Esophagus (tissue), 2 donors: Measurements from ENCODE around the gene TAS2R39. TPM values are rescaled to one million over a fixed set of nuclear protein-coding genes. Genes with fewer than 3 reads are reported as not detected.
"Not testable (repeated sequence)": the region's sequence is repeated elsewhere in the genome, so short reads cannot be mapped to it uniquely, and the experiment has no call there.

Experiments used
- H3K27ac ChIP-seq, 2 donors: one replicate each; pipeline ENCODE4 v1.5.1; 2013; ENCODE audit warnings: low read depth in 2 of 2, mild to moderate bottlenecking in 2 of 2, inconsistent platforms in 1 of 2, low read length in 1 of 2, moderate library complexity in 1 of 2
- H3K27me3 ChIP-seq, 2 donors: one replicate each; pipeline ENCODE4 v1.6.1; 2013; ENCODE audit warnings: low read length in 2 of 2, control low read depth in 1 of 2, mild to moderate bottlenecking in 1 of 2; ENCODE audit not compliant: insufficient read depth in 2 of 2, control insufficient read depth in 1 of 2
- H3K36me3 ChIP-seq, 2 donors: one replicate each; pipeline ENCODE4 v1.6.1; 2013; ENCODE audit warnings: low read length in 1 of 2; ENCODE audit not compliant: control insufficient read depth in 2 of 2, insufficient read depth in 2 of 2
- H3K4me1 ChIP-seq, 2 donors: one replicate each; pipeline ENCODE4 v1.6.1; 2013; ENCODE audit warnings: low read length in 1 of 2; ENCODE audit not compliant: control insufficient read depth in 2 of 2, insufficient read depth in 2 of 2
- H3K4me3 ChIP-seq, 2 donors: one replicate each; pipeline ENCODE4 v1.5.1; 2013; ENCODE audit warnings: low read length in 2 of 2, mild to moderate bottlenecking in 2 of 2, low read depth in 1 of 2, moderate library complexity in 1 of 2
- H3K9me3 ChIP-seq, 2 donors: one replicate each; pipeline ENCODE4 v1.6.1; 2013; ENCODE audit warnings: mild to moderate bottlenecking in 2 of 2, low read depth in 1 of 2, low read length in 1 of 2, moderate library complexity in 1 of 2; ENCODE audit not compliant: control insufficient read depth in 2 of 2, insufficient read depth in 1 of 2
- WGBS, 2 donors: extraction: QIAGEN DNeasy Blood & Tissue Kit; methylation state at CpG; one replicate each; pipeline ENCODE4 v1.1.7; 2013; 5-methylcytosine and 5-hydroxymethylcytosine counted together
- polyA plus RNA-seq, 2 donors: library from polyadenylated mRNA; stranded (reverse); fragments of 200-250 nt; gene quantifications; one replicate each; pipeline ENCODE4 v1.2.3, GENCODE V29; 2013
- donor health status: healthy with polysubstance abuse.
- donor health status: Bipolar disorder and iron deficiency.

The TAS2R39 gene
- polyA plus RNA-seq, 2 donors = not detected

DNA sequence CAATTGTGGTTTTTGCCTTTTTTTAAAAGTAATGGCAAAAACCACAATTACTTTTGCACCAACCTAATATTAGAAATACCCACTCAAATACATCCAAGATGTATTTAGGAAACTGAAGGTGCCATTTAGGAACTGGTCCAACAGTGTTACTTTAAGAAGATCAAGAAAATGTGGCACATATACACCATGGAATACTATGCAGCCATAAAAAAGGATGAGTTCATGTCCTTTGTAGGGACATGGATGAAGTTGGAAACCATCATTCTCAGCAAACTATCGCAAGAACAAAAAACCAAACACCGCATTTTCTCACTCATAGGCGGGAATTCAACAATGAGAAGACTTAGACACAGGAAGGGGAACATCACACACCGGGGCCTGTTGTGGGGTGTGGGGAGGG lies 2.4 kb upstream of the TAS2R39 start:
- not testable (repeated sequence) for H3K36me3 ChIP-seq, H3K9me3 ChIP-seq, H3K27ac ChIP-seq, H3K27me3 ChIP-seq, H3K4me3 ChIP-seq, H3K4me1 ChIP-seq
- WGBS, 2 donors = 82 to 93% methylated on average over 4 of the region's 4 CpGs

DNA sequence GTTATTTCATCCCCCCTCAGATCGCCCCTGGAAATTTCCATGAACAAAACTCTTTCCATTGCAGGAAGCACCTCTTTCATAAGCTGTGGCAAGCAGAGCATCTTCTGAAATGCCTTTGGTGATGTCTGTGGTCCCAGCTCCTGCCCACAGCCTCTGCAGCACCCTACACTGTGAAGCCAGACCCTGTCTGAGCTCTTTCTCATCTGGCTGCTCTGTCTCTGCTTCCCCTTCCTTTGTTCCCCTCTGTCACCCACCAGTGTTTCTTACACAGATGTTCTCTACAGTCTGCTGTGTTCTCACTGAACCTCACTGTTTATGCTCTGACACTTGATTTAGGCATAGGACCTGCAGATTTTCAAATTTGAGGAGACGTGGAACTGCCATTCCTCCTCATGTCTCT lies 1.9 kb upstream of the TAS2R39 start:
- Histone ChIP-seq H3K27me3 (no peaks in the 10 kb centered on the region), H3K4me3 (no peak overlapping the region), H3K4me1 (no peaks in the 10 kb centered on the region), H3K9me3 (no peaks in the 10 kb centered on the region), H3K27ac (no peak overlapping the region), H3K36me3 (no peaks in the 10 kb centered on the region)
- 81 to 88% methylated on average over 2 of the region's 2 CpGs for WGBS, 2 donors

DNA sequence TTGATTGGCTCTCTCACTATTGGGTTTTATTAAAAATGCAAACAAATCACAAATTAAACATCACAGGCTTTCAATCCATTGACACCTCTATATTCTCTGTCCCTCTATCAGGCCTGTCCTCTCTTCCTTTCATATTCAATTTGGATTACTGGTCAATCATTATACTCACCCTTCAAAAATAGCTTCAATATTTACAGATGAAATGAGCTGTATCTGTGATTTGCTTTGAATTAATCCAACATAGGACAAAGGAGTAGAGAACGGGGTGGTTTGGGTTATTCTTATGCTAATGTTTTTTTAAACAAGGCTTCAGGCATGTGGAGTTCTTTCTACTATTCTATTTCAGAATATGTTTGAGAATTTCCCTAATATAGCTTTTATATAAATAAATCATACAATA lies 2.3 kb downstream of the TAS2R39 start:
- Histone ChIP-seq H3K4me3 (no peak overlapping the region), H3K4me1 (no peaks in the 10 kb centered on the region), H3K9me3 (no peaks in the 10 kb centered on the region), H3K27me3 (no peaks in the 10 kb centered on the region), H3K27ac (no peak overlapping the region), H3K36me3 (no peaks in the 10 kb centered on the region)
- WGBS, 2 donors = 51 to 60% methylated on average over 1 of the region's 1 CpG

DNA sequence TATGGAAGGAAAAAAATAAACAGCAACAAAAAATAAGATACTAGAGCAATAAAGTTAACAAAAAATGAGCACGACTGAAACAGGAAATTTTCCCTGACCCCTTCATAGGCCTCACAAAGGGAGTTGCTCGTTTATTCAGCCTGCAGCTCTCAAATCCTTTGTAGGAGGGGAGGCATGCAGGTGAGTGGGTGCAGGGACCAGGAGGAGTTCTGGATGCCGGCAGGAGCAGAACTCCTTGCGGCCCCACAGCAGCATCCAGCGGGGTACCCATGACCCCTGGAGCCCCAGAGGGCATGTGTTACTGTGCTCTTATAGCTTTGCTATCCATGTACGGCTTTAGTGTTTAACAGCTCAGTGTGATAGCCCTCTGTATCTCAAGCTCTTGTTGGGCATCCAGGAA lies 5.8 kb downstream of the TAS2R39 start:
- WGBS, 2 donors = 71 to 76% methylated on average over 6 of the region's 6 CpGs
- Histone ChIP-seq H3K9me3 (no peaks in the 10 kb centered on the region), H3K27me3 (no peaks in the 10 kb centered on the region), H3K4me1 (no peaks in the 10 kb centered on the region), H3K4me3 (no peak overlapping the region), H3K36me3 (no peaks in the 10 kb centered on the region), H3K27ac (no peak overlapping the region)

DNA sequence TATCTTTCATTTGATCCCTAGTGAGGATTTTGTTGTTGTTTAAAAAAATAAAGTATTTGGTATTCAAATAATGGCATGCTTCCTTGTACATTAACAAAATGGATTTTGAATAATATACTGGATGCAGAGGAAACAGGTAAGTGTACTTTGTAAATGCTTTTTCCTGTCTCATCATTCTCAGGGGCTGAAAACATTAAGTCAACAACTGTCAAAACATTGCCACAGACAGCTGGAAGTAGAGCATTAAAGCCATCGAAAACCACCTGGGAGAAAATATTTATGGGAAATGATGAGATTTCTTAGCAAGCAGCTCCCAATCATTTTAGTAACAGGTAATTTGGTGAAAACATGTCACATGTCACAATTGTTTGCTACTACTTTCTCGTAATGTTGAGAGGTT lies 10.7 kb downstream of the TAS2R39 start:
- H3K27ac ChIP-seq = no peak overlapping the region
- no peaks in the 10 kb centered on the region for H3K4me1 ChIP-seq
- 60 to 64% methylated on average over 2 of the region's 2 CpGs for WGBS, 2 donors

DNA sequence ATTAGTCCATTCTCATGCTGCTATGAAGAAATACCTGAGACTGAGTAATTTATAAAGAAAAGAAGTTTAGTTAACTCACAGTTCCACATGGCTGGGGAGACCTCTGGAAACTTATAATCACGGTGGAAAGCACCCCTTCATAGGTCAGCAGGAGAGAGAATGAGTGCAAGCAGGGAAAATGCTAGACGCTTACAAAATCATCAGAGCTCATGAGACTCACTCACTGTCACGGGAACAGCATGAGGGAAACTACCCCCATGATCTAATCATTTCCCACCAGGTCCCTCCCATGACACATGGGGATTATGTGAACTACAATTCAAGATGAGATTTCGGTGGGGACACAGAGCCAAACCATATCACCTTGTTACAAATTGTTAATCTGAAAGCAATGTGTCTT lies 15.8 kb downstream of the TAS2R39 start:
- Histone ChIP-seq H3K9me3 (no peaks in the 10 kb centered on the region), H3K36me3 (no peaks in the 10 kb centered on the region), H3K4me3 (no peak overlapping the region), H3K27me3 (peaks cover 0 to 2% of the 10 kb centered on the region in 2 donors), H3K4me1 (no peaks in the 10 kb centered on the region), H3K27ac (no peak overlapping the region)
- 74 to 81% methylated on average over 4 of the region's 4 CpGs for WGBS, 2 donors

More for the DNA sequence above, 10.7 kb downstream of the TAS2R39 start:
- H3K4me3 ChIP-seq = no peak overlapping the region
- no peaks in the 10 kb centered on the region for H3K27me3 ChIP-seq
- no peaks in the 10 kb centered on the region for H3K9me3 ChIP-seq
- no peaks in the 10 kb centered on the region for H3K36me3 ChIP-seq

DNA sequence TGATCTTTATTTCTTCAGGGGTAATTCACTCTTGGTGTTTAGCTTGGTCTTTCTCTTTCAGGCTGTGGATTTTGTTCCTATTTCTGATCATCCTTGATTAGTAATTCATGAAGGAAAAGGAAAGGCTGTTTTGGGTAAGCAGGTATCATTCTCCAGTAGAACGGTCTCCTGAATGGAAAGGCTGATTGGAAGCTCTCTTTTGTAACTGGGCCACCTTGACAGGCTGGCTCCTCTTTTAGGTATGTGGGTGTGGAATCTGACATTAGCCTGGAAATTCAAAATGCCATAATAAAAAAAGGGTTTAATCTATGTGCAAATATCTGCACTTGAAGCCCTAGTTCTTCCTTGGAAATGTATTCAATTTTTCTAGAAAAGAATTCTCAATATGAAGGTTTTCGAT lies 18.9 kb downstream of the TAS2R39 start:
- Histone ChIP-seq H3K27me3 (peaks cover 0 to 2% of the 10 kb centered on the region in 2 donors), H3K27ac (no peak overlapping the region), H3K4me3 (no peak overlapping the region), H3K9me3 (no peaks in the 10 kb centered on the region), H3K36me3 (no peaks in the 10 kb centered on the region), H3K4me1 (no peaks in the 10 kb centered on the region)
- 77 to 82% methylated on average over 2 of the region's 2 CpGs for WGBS, 2 donors

DNA sequence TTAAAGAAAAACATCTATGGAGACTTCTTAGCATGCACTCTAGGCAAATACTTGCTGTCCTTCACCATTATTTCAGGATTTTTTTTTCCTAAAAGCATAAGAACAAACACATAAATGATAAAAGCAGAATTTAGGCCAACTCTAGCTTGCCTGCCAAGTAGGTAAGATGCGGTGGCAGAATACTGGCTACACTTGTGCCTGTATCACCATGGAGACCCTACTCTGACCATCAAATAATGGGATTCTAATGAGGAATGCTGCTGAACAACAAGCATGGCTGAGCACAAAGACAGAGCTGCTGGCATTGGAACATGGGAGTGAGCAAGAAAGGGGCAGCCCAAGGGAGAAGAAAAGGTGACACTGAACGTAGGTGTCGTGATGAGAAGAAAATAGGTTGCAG lies 20.2 kb downstream of the TAS2R39 start:
- 81 to 85% methylated on average over 3 of the region's 3 CpGs for WGBS, 2 donors

DNA sequence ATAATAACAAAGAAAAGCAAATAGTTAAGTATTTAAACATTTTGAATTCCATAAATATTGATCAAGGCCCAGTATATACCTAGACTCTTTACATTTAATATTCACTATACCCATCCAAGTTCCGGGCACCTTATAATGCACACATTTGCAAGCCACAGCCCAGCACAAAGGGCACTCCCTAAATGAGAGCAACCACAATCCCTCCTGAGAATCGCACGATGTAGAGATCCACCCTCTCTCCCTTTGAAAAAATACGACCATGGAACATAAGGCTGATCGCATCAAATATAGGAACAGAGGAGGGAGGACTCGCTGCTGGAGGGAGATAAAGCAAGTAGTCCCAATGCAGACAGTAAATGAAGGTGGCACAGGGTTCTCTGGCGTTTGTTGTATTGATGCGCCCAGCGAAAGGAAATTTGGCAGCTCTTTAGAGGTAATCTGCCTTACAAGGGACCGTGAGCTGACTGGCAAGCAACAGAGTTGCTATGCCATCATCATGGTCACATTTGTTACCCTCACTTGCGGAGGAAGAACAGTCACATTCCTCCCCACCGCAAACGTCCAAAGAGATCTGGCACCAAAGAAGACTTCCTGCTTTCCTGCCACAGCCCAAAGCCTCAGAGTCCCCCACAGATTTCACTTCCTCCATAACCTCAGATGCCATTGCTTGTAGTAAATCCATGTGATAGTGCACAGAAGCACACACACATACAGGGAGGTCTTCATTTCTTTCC lies 22.5 kb downstream of the TAS2R39 start:
- H3K27ac ChIP-seq = no peak overlapping the region
- H3K4me1 ChIP-seq = no peaks in the 10 kb centered on the region
- WGBS, 2 donors = 66 to 69% methylated on average over 13 of the region's 13 CpGs
- no peaks in the 10 kb centered on the region for H3K36me3 ChIP-seq
- H3K9me3 ChIP-seq = no peaks in the 10 kb centered on the region
- H3K27me3 ChIP-seq = peaks cover 0 to 2% of the 10 kb centered on the region in 2 donors
- H3K4me3 ChIP-seq = no peak overlapping the region

More for the DNA sequence above, 20.2 kb downstream of the TAS2R39 start:
- no peak overlapping the region for H3K4me3 ChIP-seq
- no peaks in the 10 kb centered on the region for H3K36me3 ChIP-seq
- no peaks in the 10 kb centered on the region for H3K4me1 ChIP-seq
- peaks cover 0 to 2% of the 10 kb centered on the region in 2 donors for H3K27me3 ChIP-seq
- H3K27ac ChIP-seq = no peak overlapping the region
- H3K9me3 ChIP-seq = no peaks in the 10 kb centered on the region

DNA sequence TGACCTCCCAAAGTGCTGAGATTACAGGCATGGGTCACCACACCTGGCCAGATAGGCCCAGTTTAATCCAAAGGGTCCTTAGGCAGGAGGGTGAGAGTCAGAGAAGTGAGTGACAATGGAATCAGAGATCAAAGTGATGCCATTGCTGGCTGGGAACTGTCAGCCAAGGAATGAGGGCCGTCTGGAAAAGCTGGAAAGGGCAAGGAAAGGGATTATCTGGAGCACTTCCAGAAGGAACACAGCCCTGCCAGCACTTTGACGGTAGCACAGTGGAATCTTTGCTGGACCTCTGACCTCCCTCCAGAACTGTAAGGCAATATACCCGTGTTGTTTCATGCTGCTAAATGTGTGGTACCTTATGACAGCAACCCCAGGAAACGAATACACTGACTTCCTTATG lies 27.3 kb downstream of the TAS2R39 start:
- H3K27ac ChIP-seq = no peak overlapping the region
- 36 to 44% methylated on average over 4 of the region's 4 CpGs for WGBS, 2 donors
- H3K4me1 ChIP-seq = no peaks in the 10 kb centered on the region

More for the DNA sequence above, 27.3 kb downstream of the TAS2R39 start:
- Histone ChIP-seq H3K4me3 (no peak overlapping the region), H3K27me3 (no peaks in the 10 kb centered on the region), H3K9me3 (no peaks in the 10 kb centered on the region), H3K36me3 (no peaks in the 10 kb centered on the region)
